Stimulated activated CD4-positive, alpha-beta T cell treated with anti-CD3 and anti-CD28 coated beads, Interleukin-15, amount 100 ng/mL, for 48 hours (primary cell): Measurements from ENCODE around the gene KIFC3.
"Not testable (repeated sequence)": the region's sequence is repeated elsewhere in the genome, so short reads cannot be mapped to it uniquely, and the experiment has no call there.

Experiments
- DNase-seq, 2 donors: peaks; one replicate each; pipeline ENCODE4 v3.0.0-alpha.2; 2020; ENCODE audit warnings: low read depth in 2 of 2

The KIFC3 gene

DNA sequence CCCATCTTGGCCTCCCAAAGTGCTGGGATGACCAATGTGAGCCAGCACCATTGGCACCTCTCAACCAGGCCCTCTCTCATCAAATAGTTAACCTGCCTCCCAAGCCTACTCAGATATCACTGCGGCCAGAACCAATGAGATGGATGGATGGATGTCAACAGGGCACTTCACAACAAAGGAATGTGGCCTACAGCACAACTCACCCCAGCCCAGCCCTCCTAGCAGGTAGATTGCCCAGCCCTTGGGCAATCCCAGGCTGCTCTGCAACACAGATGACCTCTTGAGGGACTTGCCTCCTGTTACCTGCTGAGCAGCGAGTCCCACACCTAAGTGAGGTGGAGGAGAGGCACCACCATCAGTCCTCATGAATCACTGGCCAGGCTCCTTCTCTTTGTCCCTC lies 22.6 kb upstream of the KIFC3 start:
- no peak for DNase-seq

DNA sequence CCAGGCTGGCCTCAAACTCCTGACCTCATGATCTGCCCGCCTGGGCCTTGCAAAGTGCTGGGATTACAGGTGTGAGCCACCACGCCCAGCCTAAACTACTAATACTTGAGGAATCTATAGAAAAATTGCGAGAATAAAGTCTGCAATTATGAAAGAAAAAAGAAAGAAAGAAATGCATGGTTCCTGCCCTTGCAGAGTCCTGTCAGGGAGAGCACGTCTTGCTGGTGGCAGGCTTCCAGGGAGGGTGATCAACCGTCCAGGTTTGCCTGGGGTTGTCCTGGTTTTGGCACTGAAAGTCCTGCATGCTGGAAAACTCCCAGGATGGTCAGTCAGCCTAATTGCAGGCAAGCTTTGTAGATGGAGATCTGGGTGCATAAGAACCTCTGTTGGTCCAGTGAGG lies 21.5 kb upstream of the KIFC3 start:
- no peak for DNase-seq

DNA sequence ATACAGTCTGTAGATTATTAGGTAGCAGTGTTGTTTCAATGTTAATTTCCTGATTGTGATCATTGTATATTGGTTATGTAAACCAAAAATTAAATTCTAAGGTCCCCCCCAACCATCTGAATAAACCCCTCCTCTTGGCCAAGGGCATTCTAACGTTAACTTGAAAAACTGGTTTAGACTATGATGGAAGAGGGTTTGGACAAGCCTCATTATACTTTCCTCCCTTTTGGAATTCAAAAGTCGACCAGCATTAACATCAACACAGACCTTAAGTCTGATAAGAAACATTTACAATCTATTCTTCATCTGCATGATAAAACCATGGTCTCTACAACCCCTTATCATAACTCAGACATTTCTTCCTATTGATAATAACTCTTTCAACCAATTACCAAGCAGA lies 20.6 kb upstream of the KIFC3 start:
- DNase-seq, result no peak

GRCh38 chr16:57822018-57822553 lies 19.8 kb upstream of the KIFC3 start:
- DNase-seq, result no peak

DNA sequence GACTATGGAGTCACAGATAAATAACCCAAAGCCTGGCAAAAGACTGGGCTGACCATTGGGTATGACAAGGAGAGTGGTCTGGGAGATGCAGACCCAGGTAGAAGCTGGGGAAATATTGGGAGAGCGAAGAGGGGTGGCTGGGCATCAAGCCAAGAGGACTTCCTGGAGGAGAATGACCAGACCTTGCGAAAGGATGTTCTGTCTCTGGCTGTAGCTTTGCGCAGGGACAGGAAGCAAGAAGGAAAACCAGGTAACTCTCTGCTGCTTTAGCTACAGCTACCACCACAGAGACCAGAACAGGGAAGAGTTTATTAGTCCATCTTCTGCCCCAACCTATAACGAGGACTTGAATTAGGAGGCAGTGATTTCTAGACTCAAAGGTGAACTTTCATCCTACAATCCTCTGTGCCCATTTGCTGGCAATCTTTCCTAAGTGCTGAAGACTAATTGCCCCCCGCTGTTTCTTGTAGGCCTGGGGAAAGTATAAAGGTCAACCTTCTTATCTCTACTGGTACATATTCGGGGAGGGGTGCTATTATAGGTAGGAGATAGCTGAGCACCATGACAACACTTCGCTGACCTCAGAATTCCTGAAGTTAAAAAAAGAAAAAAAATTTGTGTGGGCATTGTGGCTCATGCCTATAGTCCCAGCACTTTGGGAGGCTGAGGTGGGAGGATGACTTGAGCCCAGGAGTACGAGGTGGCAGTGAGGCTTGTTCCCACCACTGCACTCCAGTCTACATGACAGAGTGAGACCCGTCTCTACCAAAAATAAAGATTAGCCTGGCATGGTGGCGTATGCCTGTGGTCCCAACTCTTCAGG lies 19.1 kb upstream of the KIFC3 start:
- no peak for DNase-seq

- DNase-seq, result no peak
These were observed 16.2 kb upstream of the KIFC3 start for GRCh38 chr16:57818377-57819064.

DNA sequence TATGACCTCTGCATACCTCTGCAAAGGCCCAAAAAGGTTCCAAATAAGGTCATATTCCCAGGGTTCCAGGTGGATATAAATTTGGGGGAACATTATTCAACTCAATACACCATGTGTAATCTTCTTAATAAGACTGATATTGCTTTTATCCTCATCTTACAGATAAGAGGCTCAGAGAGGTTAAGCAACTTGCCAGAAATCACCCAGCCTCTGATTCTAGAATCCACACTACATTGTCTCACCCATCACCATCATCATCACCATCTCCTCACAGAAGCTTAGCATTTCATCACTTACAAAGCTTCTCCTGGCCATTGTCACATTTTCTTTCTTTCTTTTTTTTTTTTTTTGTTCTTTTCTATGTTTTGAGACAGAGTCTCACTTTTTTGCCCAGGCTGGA lies 15.4 kb upstream of the KIFC3 start:
- no peak for DNase-seq

GRCh38 chr16:57815987-57816745 lies 13.9 kb upstream of the KIFC3 start:
- DNase-seq, result peak; percentile 37 to 44

DNA sequence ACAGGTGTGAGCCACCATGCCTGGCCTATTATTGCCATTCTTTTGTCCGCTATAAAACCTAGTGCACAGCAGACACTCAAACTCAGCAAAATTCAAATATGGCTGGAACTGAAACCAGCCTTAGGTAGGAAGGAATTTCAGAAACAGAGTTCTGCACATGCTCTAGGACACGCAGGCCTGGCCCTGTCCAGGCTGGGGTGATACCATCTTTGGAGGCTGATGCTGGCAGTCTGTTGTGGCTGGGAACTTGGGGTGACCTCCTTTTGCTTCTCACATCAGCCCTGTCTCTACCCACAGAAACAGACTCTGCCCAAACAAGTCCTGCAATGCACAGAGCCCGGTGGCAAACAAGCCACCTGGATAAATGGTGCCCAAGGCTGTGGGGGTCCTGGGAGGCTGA lies 12.6 kb upstream of the KIFC3 start:
- no peak for DNase-seq

DNA sequence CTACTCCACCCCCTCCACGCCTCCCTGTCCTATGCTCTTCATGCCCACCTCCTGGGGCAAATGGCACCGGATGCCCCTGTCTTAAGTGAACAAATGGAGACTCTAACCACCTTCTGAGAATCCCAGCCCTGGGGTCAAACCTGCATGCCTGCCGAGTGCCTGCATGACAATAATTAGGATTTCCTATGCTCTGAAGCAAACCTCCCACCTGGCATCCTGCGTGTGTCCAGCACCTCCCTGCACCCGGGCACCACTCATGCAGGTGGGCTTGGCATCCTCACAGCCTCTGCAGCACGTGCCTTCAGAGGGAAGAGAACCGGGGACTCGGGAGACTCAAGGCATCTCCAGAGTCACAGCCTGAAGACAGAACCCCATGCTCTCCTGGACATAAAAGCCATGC lies 11.2 kb upstream of the KIFC3 start:
- DNase-seq, result no peak

- not testable (repeated sequence) for DNase-seq
These were observed 9.0 kb upstream of the KIFC3 start for GRCh38 chr16:57811340-57811739.

DNA sequence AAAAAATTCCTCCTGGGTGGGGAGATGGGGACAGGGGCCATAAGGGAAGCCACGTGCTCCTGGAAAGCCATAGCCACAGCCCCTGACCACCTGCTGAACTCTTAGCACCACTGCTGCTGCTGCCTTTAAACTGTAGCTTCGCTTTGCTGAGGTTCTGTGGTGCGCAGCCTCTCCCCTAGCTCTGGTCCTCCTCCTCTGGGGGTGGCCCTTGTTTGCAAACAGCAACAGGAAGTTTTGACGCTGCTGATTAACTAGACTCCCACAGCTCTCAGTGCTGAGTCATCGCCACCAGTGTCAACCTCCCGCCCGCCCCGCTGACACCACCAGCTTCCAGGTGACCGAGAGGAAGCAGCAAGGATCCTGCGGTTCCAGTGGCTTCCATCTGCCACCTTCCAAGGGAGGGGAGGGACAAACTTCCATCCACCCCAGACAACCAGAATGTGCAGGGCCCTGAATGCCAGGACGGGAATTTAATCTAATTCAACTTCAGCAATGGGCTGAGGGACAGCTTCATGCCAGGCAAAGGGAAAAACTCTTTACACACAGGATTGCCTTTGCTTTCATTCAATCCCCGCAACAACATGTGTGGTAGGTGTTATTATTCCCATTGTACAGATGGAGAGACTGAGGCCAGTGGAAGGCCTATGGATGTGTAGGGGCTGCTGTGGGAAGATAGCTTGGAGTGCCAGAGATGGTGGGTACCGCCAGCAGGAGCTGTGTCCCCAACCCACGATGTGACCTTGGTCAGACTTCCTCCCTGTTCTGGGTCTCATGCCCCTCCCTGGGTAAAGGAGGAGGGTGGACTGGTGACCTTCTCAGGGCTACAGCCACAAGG lies 8.1 kb upstream of the KIFC3 start:
- peak; percentile 56 to 65 for DNase-seq

- no peak for DNase-seq
These were observed 7.2 kb upstream of the KIFC3 start for GRCh38 chr16:57809276-57810196.

DNA sequence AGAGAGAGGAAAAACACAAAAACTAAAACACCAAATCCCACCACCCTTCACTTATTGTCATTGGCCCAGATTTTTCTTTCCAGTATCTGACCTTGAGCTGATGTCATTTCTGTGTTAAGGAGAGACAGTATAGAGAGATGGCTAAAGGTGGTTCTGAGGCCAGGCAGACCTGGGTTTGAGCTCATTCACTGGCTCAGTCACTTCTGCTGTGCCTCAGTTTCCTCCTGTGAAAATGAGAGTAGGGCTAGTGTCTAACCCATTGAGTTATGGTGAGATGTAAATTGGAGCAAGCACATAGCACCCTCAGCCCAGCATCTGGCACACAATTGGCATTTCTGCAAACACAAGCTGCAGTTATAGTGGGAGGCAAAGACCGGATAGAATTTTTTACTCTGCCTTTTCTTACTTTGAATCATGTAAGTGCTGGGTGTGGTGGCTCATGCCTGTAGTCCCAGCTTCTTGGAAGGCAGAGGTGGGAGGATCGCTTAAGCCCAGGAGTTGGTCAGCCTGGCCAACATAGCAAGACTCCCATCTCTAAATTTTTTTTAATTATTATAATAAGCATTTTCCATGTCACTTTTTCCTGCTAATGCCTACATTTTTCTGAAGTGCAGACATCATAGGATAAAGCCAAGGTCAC lies 6.4 kb upstream of the KIFC3 start:
- no peak for DNase-seq

GRCh38 chr16:57807968-57808528 lies 5.8 kb upstream of the KIFC3 start:
- peak; percentile 15 to 43 for DNase-seq

DNA sequence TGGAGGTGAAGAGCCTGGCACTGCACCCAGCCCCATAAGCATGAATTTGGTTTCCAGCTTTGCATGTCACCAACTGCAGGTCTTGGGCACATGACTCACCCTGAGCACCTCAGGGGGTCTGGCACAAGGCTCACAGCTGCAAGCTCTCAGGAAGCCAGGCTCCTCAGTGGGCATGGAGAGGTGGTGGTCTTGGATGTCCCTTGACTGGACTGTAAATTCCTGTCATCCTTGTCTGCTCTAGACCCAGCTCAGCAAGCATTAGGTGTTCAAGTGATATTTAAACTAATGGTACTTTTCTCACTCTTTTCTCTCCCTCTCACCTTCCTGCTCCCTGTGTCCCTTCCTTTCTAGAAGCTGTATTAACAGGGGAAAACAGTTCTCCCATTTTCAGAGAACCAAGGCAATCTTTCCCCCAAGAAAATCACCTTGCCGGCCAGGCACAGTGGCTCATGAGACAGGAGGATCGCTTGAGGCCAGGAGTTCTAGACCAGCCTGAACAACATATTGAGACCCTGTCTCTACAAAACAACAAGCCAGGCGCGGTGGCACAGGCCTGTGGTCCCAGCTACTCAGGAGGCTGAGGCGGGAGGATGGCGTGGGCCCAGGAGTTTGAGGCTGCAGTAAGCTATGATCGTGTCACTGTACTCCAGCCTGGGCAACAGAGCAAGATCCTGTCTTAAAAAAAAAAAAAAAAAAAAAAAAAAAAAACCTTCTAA lies 5.1 kb upstream of the KIFC3 start:
- no peak for DNase-seq

DNA sequence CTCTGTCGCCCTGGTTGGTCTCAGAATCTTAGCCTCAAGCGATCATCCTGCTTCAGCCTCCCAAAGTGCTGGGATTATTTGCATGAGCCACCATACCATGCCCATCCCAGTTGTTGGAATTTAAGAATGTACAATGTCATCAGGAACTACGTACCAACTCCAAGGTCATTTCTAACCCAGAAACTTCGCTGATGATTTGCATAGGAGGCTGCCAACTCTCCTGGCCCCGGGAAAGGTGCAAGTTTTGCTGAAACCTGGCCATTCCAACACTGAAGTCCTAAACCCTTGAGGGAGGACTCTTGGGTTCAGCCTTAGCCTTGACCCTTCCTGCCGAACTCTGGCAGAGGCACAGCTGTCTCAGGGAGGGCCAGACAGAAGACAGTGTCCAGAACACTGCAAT lies 2.9 kb upstream of the KIFC3 start:
- no peak for DNase-seq

DNA sequence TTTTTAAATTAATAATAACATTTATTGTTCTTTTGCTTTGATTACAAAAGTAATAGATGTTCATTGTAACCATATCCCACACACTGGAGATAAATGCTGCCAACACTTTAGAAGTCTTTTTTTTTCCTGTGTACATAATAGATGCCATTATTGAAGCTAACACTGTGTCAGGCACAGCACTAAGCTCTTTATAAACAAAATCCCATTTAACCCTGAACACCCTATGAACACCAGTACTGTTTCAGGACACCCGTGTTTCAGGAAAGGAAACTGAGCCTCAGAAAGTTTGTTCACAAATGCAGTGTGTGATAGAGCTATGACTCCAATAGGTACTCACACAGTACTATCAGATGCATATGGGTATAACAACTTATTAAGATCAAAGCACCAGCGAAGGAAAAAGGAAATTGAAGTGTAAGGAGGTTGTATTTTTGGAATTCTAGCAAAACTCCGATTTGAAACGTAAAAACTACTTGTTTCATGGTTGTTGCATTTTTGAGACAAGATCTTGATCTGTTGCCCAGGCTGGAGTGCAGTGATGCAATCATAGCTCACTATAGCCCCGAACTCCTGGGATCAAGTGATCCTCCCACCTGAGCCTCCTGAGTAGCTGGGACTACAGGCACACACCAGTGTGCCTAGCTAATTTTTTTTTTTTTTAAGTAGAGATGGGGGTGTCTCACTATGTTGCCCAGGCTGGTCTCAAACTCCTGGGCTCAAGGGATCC lies 2.0 kb upstream of the KIFC3 start:
- DNase-seq, result no peak
